Aorta (tissue), 5 donors: Measurements from ENCODE around the gene GPR18. TPM values are rescaled to one million over a fixed set of nuclear protein-coding genes. Genes with fewer than 3 reads are reported as not detected.
A peak's percentile ranks its signal among the peaks of the same experiment; 100 is the strongest.

Source experiments
- ATAC-seq: fragments of 200-7000 bp; cut with Tn5 transposase; one replicate; pipeline ENCODE4 v1.9.1; 2022; ENCODE audit warnings: moderate library complexity; ENCODE audit not compliant: low FRiP score
- DNase-seq, 2 donors: peaks; one replicate each; pipeline ENCODE4 v3.0.0-alpha.2; 2020
- H3K27ac ChIP-seq, 2 donors: one replicate each; pipeline ENCODE4 v1.5.1; 2013; ENCODE audit warnings: low read length in 2 of 2, mild to moderate bottlenecking in 2 of 2, moderate library complexity in 2 of 2, control low read depth in 1 of 2, inconsistent platforms in 1 of 2, low read depth in 1 of 2
- H3K27me3 ChIP-seq, 2 donors: one replicate each; pipeline ENCODE4 v1.6.1; 2013; ENCODE audit warnings: control low read depth in 1 of 2, low read length in 1 of 2, mild to moderate bottlenecking in 1 of 2, moderate library complexity in 1 of 2; ENCODE audit not compliant: insufficient read depth in 2 of 2, control insufficient read depth in 1 of 2
- H3K36me3 ChIP-seq, 2 donors: one replicate each; pipeline ENCODE4 v1.6.1; 2013; ENCODE audit warnings: control low read depth in 1 of 2, low read length in 1 of 2, mild to moderate bottlenecking in 1 of 2; ENCODE audit not compliant: insufficient read depth in 2 of 2, control insufficient read depth in 1 of 2
- H3K4me1 ChIP-seq, 2 donors: one replicate each; pipeline ENCODE4 v1.6.1; 2013; ENCODE audit warnings: low read length in 2 of 2, control low read depth in 1 of 2, mild to moderate bottlenecking in 1 of 2, moderate library complexity in 1 of 2; ENCODE audit not compliant: insufficient read depth in 2 of 2, control insufficient read depth in 1 of 2
- H3K4me3 ChIP-seq, 2 donors: one replicate each; pipeline ENCODE4 v1.5.1; 2013; ENCODE audit warnings: low read length in 2 of 2, control low read depth in 1 of 2, mild to moderate bottlenecking in 1 of 2
- H3K9me3 ChIP-seq: one replicate; pipeline ENCODE4 v1.6.1; 2013; ENCODE audit warnings: mild to moderate bottlenecking, low read length; ENCODE audit not compliant: control insufficient read depth
- WGBS, 2 donors: extraction: QIAGEN DNeasy Blood & Tissue Kit; methylation state at CpG; one replicate each; pipeline ENCODE4 v1.1.7; 2013; 5-methylcytosine and 5-hydroxymethylcytosine counted together
- intact Hi-C, 2 donors: fragments of 100-400 bp; cut with DNase I; formaldehyde crosslinking; loops; one replicate each; pipeline versions ENCODE4 v1.14.2 to v1.15.0; 2022
- polyA plus RNA-seq, 2 donors: library from polyadenylated mRNA; stranded (reverse); fragments of 200-250 nt; gene quantifications; one replicate each; pipeline ENCODE4 v1.2.3, GENCODE V29; 2013
- total RNA-seq, 2 donors: library from RNA; stranded (reverse); fragmentation: NEBNext Ultra II Directional; extraction: Animal tissue kit (Norgen Biotek cat#: 25700); gene quantifications; one replicate each; pipeline ENCODE4 v1.2.1, GENCODE V29; 2021
- donor health status: healthy with polysubstance abuse.
- donor health status: Bipolar disorder and iron deficiency.
- donor health status: DM: no; HTN: no; CAD: no.
- donor health status: DM: no; HTN: no; CAD: no.
- donor health status: DM: yes; HTN: yes; CAD: no.

GPR18 gene
- total and polyA plus RNA-seq, 4 donors = 0.24 to 1.5 (median 0.55) TPM; not detected in 1

- no peak for ATAC-seq
- H3K27ac ChIP-seq = no peak overlapping the region
These were observed 18.5 kb upstream of the GPR18 start for GRCh38 chr13:99276706-99277105.

GRCh38 chr13:99275093-99275469 is 16.9 kb upstream of the GPR18 start:
- no peak overlapping the region for H3K27ac ChIP-seq
- 43 to 48% methylated on average over 1 of the region's 1 CpG for WGBS, 2 donors
- intact Hi-C loops = loop anchor here in 1 of 2 donors (10.0 kb wide), 1 partner anchor 90 kb away; no protein-coding TSS in a partner anchor
- no peaks in the 10 kb centered on the region for H3K4me1 ChIP-seq
- no peaks in the 10 kb centered on the region for H3K36me3 ChIP-seq
- no peaks in the 10 kb centered on the region for H3K9me3 ChIP-seq
- ATAC-seq = no peak
- DNase-seq = no peak
- H3K27me3 ChIP-seq = no peaks in the 10 kb centered on the region
- H3K4me3 ChIP-seq = no peak overlapping the region

More at GRCh38 chr13:99276706-99277105, 18.5 kb upstream of the GPR18 start:
- no peaks in the 10 kb centered on the region for H3K27me3 ChIP-seq
- H3K36me3 ChIP-seq = no peaks in the 10 kb centered on the region
- H3K4me1 ChIP-seq = no peaks in the 10 kb centered on the region
- intact Hi-C loops = loop anchor here in 1 of 2 donors (10.0 kb wide), 1 partner anchor 88 kb away; no protein-coding TSS in a partner anchor
- H3K4me3 ChIP-seq = no peak overlapping the region
- WGBS, 2 donors = 91 to 97% methylated on average over 2 of the region's 2 CpGs
- no peaks in the 10 kb centered on the region for H3K9me3 ChIP-seq
- no peak for DNase-seq

- H3K9me3 ChIP-seq = no peaks in the 10 kb centered on the region
- no peaks in the 10 kb centered on the region for H3K4me1 ChIP-seq
- WGBS, 2 donors = 95 to 96% methylated on average over 2 of the region's 2 CpGs
- no peaks in the 10 kb centered on the region for H3K27me3 ChIP-seq
- no peak overlapping the region for H3K27ac ChIP-seq
- H3K4me3 ChIP-seq = no peak overlapping the region
- no peaks in the 10 kb centered on the region for H3K36me3 ChIP-seq
- no peak for ATAC-seq
- intact Hi-C loops = loop anchor here in 1 of 2 donors (2.0 to 10.0 kb wide), 2 partner anchors 92 to 164 kb away; no protein-coding TSS in a partner anchor
- no peak for DNase-seq
These were observed 14.9 kb upstream of the GPR18 start for GRCh38 chr13:99273128-99273527.

- no peaks in the 10 kb centered on the region for H3K4me1 ChIP-seq
- no peak for DNase-seq
- no peaks in the 10 kb centered on the region for H3K27me3 ChIP-seq
- H3K36me3 ChIP-seq = no peaks in the 10 kb centered on the region
- H3K27ac ChIP-seq = no peak overlapping the region
- 97% methylated on average over 2 of the region's 2 CpGs for WGBS, 2 donors
- H3K4me3 ChIP-seq = no peak overlapping the region
- intact Hi-C loops = loop anchor here in 1 of 2 donors (2.0 to 10.0 kb wide), 2 partner anchors 92 to 164 kb away; no protein-coding TSS in a partner anchor
- H3K9me3 ChIP-seq = no peaks in the 10 kb centered on the region
- no peak for ATAC-seq
These were observed 14.3 kb upstream of the GPR18 start for GRCh38 chr13:99272481-99272880.

GRCh38 chr13:99271249-99271648 is 13.1 kb upstream of the GPR18 start:
- WGBS, 2 donors = 64 to 80% methylated on average over 3 of the region's 3 CpGs
- Histone ChIP-seq H3K27ac (no peak overlapping the region), H3K9me3 (no peaks in the 10 kb centered on the region), H3K4me1 (no peaks in the 10 kb centered on the region), H3K27me3 (no peaks in the 10 kb centered on the region), H3K4me3 (no peak overlapping the region), H3K36me3 (no peaks in the 10 kb centered on the region)
- ATAC-seq = no peak
- intact Hi-C loops = loop anchor here in 1 of 2 donors (10.0 kb wide), 1 partner anchor 94 kb away; no protein-coding TSS in a partner anchor
- no peak for DNase-seq

- no peak overlapping the region for H3K27ac ChIP-seq
- DNase-seq = no peak
- WGBS, 2 donors = 91 to 92% methylated on average over 2 of the region's 2 CpGs
- ATAC-seq = no peak
- H3K36me3 ChIP-seq = no peaks in the 10 kb centered on the region
- H3K27me3 ChIP-seq = no peaks in the 10 kb centered on the region
- no peak overlapping the region for H3K4me3 ChIP-seq
- intact Hi-C loops = loop anchor here in 1 of 2 donors (10.0 kb wide), 1 partner anchor 94 kb away; no protein-coding TSS in a partner anchor
- no peaks in the 10 kb centered on the region for H3K9me3 ChIP-seq
- no peaks in the 10 kb centered on the region for H3K4me1 ChIP-seq
These were observed 12.3 kb upstream of the GPR18 start for GRCh38 chr13:99270518-99270917.

- Histone ChIP-seq H3K4me1 (no peaks in the 10 kb centered on the region), H3K4me3 (no peak overlapping the region), H3K36me3 (no peaks in the 10 kb centered on the region), H3K9me3 (no peaks in the 10 kb centered on the region), H3K27ac (no peak overlapping the region), H3K27me3 (no peaks in the 10 kb centered on the region)
- DNase-seq = no peak
- intact Hi-C loops = loop anchor here (2.0 to 10.0 kb wide), 3 partner anchors 91 to 167 kb away; no protein-coding TSS in a partner anchor
- WGBS, 2 donors = 58% methylated on average over 3 of the region's 3 CpGs
- peak; percentile 72 for ATAC-seq
These were observed 11.6 kb upstream of the GPR18 start for GRCh38 chr13:99269627-99270241.

GRCh38 chr13:99268822-99269221 is 10.6 kb upstream of the GPR18 start:
- intact Hi-C loops = loop anchor here (2.0 kb wide), 2 partner anchors 90 to 168 kb away; no protein-coding TSS in a partner anchor
- H3K27ac ChIP-seq = no peak overlapping the region
- no peaks in the 10 kb centered on the region for H3K9me3 ChIP-seq
- no peaks in the 10 kb centered on the region for H3K36me3 ChIP-seq
- WGBS, 2 donors = 80 to 82% methylated on average over 3 of the region's 3 CpGs
- DNase-seq (no peak), ATAC-seq (no peak)
- H3K4me1 ChIP-seq = no peaks in the 10 kb centered on the region
- no peak overlapping the region for H3K4me3 ChIP-seq
- no peaks in the 10 kb centered on the region for H3K27me3 ChIP-seq

- Histone ChIP-seq H3K4me3 (no peak overlapping the region), H3K27me3 (no peaks in the 10 kb centered on the region), H3K9me3 (no peaks in the 10 kb centered on the region), H3K36me3 (no peaks in the 10 kb centered on the region), H3K4me1 (no peaks in the 10 kb centered on the region), H3K27ac (no peak overlapping the region)
- 91 to 94% methylated on average over 4 of the region's 4 CpGs for WGBS, 2 donors
- no peak for ATAC-seq
- intact Hi-C loops = loop anchor here (2.0 kb wide), 2 partner anchors 89 to 169 kb away; no protein-coding TSS in a partner anchor
- DNase-seq = no peak
These were observed 9.7 kb upstream of the GPR18 start for GRCh38 chr13:99267927-99268326.
